K562 (cell line): ENCODE results near the gene SEMA4G. TPM values are rescaled to one million over a fixed set of nuclear protein-coding genes. Genes with fewer than 3 reads are reported as not detected.

Experiments
- ATAC-seq: fragments of 200-7000 bp; cut with Tn5 transposase; 3 replicates; pipeline ENCODE4 v1.9.1; 2020; ENCODE audit warnings: moderate library complexity
- BruUV-seq: library from RNA; stranded (reverse); fragments of 400-500 nt; replicated peaks from 2 replicates; lab custom pipeline; 2021; lab: Mats Ljungman, UMichigan
- CTCF ChIA-PET: fragments of 300-600 bp; formaldehyde crosslinking; extraction: SDS; loops from one replicate; lab custom pipeline; 2021; ENCODE audit warnings: low intra/inter-chr PET ratio; lab: Yijun Ruan, JAX
- POLR2A ChIA-PET: fragments of 300-600, 350-650 bp; sonication (Branson Sonifier 250); formaldehyde crosslinking; extraction: SDS; loops from one replicate; lab custom pipeline; 2021; ENCODE audit warnings: antibody characterized with exemption, inconsistent platforms; lab: Yijun Ruan, JAX
- DNase-seq, 4 experiments: peaks; one replicate each; pipeline versions ENCODE4 v3.0.0 to v3.0.0-alpha.2; 2011 to 2018; ENCODE audit warnings: low spot score in 3 of 4, mixed read lengths in 3 of 4; ENCODE audit errors: extremely low read depth in 1 of 4
- FAIRE-seq: peaks from 2 replicates; lab custom pipeline; 2011; peaks lifted over from hg19 to GRCh38; lab: Jason Lieb, UNC
- H2AFZ ChIP-seq: 2 replicates; pipeline ENCODE4 v1.6.0; 2011; ENCODE audit warnings: low read depth, low read length, control low read depth, inconsistent platforms
- H3K27ac ChIP-seq: fragments of 200-600 bp; 3 replicates; pipeline ENCODE4 v1.8.0; 2011; ENCODE audit warnings: low read depth, mild to moderate bottlenecking, control low read depth, inconsistent platforms, low read length, moderate library complexity, mixed read lengths; ENCODE audit errors: extremely low read depth
- H3K27me3 ChIP-seq, 2 experiments: fragments of 300-600 bp in 1 of 2; 2 replicates in 1 of 2; 3 replicates in 1 of 2; pipeline versions ENCODE4 v1.6.0 to v1.8.0; 2011; ENCODE audit warnings: inconsistent platforms in 2 of 2, low read length in 2 of 2, mild to moderate bottlenecking in 1 of 2, mixed read lengths in 1 of 2, moderate library complexity in 1 of 2; ENCODE audit not compliant: control insufficient read depth in 2 of 2, insufficient read depth in 2 of 2
- H3K36me3 ChIP-seq: fragments of 300-600 bp; 3 replicates; pipeline ENCODE4 v1.8.0; 2011; ENCODE audit warnings: mild to moderate bottlenecking, low read length, inconsistent platforms; ENCODE audit not compliant: control insufficient read depth, insufficient read depth
- H3K4me1 ChIP-seq, 2 experiments: fragments of 200-600 bp in 1 of 2; replicated peaks in 1 of 2; 2 replicates in 1 of 2; 3 replicates in 1 of 2; pipeline versions ENCODE4 v1.5.1 to v1.8.0; 2011; ENCODE audit warnings: inconsistent platforms in 2 of 2, low read length in 2 of 2, mild to moderate bottlenecking in 1 of 2, mixed read lengths in 1 of 2, moderate library complexity in 1 of 2; ENCODE audit not compliant: control insufficient read depth in 2 of 2, insufficient read depth in 2 of 2
- H3K4me2 ChIP-seq: 2 replicates; pipeline ENCODE4 v1.6.1; 2011; ENCODE audit warnings: low read length, control low read depth, inconsistent platforms, mixed read lengths; ENCODE audit not compliant: insufficient read depth
- H3K4me3 ChIP-seq: fragments of 200-600 bp; sonication (generic), shearing (Covaris generic); 2 replicates; pipeline ENCODE4 v1.5.1; 2016; ENCODE audit warnings: control low read depth, inconsistent platforms
- H3K79me2 ChIP-seq: fragments of 200-600 bp; 3 replicates; pipeline ENCODE4 v1.8.0; 2011; ENCODE audit warnings: low read length, inconsistent platforms; ENCODE audit not compliant: control insufficient read depth, insufficient read depth
- H3K9ac ChIP-seq, 2 experiments: 2 replicates each; pipeline versions ENCODE4 v1.6.0 to v1.6.1; 2011; ENCODE audit warnings: low read depth in 2 of 2, low read length in 2 of 2, control low read depth in 1 of 2, inconsistent platforms in 1 of 2, mild to moderate bottlenecking in 1 of 2, mixed read lengths in 1 of 2; ENCODE audit not compliant: insufficient read depth in 1 of 2
- H3K9me1 ChIP-seq: one replicate; pipeline ENCODE4 v1.6.0; 2011; ENCODE audit warnings: inconsistent platforms, mild to moderate bottlenecking, low read length, moderate library complexity; ENCODE audit not compliant: control insufficient read depth, insufficient read depth
- H3K9me3 ChIP-seq: replicated peaks from 2 replicates; pipeline ENCODE4 v1.5.1; 2011; ENCODE audit warnings: low read depth, low read length, inconsistent platforms; ENCODE audit not compliant: control insufficient read depth, insufficient read depth
- H4K20me1 ChIP-seq: replicated peaks from 2 replicates; pipeline ENCODE4 v1.6.1; 2011; ENCODE audit warnings: low read length, inconsistent platforms, mixed read lengths; ENCODE audit not compliant: control insufficient read depth, insufficient read depth
- NFXL1 ChIP-seq: fragments of 450-650 bp; formaldehyde crosslinking; IDR thresholded peaks from 2 replicates; pipeline ENCODE4 v1.4.0; 2021; ENCODE audit warnings: mild to moderate bottlenecking
- RAD21 ChIP-seq, 2 experiments: fragments of 250-450 bp in 1 of 2; fragments of 450-650 bp in 1 of 2; sonication (Bioruptor Pico) in 1 of 2; formaldehyde crosslinking in 1 of 2; IDR thresholded peaks in 1 of 2; conservative IDR thresholded peaks in 1 of 2; 2 replicates each; pipeline versions ENCODE4 v1.4.0 to v1.8.0; 2020 to 2022; ENCODE audit warnings: mild to moderate bottlenecking in 2 of 2, moderate library complexity in 1 of 2
- REST ChIP-seq, 2 experiments: fragments of 450-650 bp; formaldehyde crosslinking in 1 of 2; IDR thresholded peaks; 2 replicates each; pipeline versions ENCODE4 v1.4.0 to v1.6.1; 2014 to 2020; ENCODE audit warnings: mild to moderate bottlenecking in 2 of 2, borderline replicate concordance in 1 of 2, low read depth in 1 of 2
- WGBS: fragments of 100-300 bp; shearing (Covaris generic); methylation state at CpG from one replicate; pipeline ENCODE4 v1.1.6; 2016; ENCODE audit warnings: low coverage, mixed read lengths; ENCODE audit not compliant: insufficient coverage; ENCODE audit errors: missing lambda C conversion rate; 5-methylcytosine and 5-hydroxymethylcytosine counted together
- in situ Hi-C: fragments of 300-500 bp; cut with MboI; formaldehyde crosslinking; loops from 4 replicates; pipeline ENCODE4 v1.15.0; 2018; ENCODE audit warnings: inconsistent platforms, mixed read lengths
- intact Hi-C: fragments of 100-400 bp; cut with micrococcal nuclease; formaldehyde crosslinking; loops from 2 replicates; pipeline ENCODE4 v1.14.2; 2022
- polyA plus RNA-seq, 8 experiments: library from polyadenylated mRNA; depleted of rRNA in 4 of 8; stranded (reverse) in 5 of 8; unstranded in 3 of 8; fragments of >200 nt; fragmentation: Nextera tagmentation in 2 of 8; fragmentation: Illumina TruSeq in 1 of 8; extraction: Ambion mirVana in 2 of 8; extraction: Trizol in 1 of 8; gene quantifications; 2 replicates each; pipeline versions ENCODE4 v1.2.1 to v1.2.3, GENCODE V29; 2011 to 2014; ENCODE audit warnings: inconsistent platforms in 1 of 8, missing spikeins in 1 of 8
- total RNA-seq, 7 experiments: library from RNA; depleted of rRNA in 6 of 7; stranded (reverse); fragments of >200 nt in 6 of 7; fragmentation: Illumina TruSeq in 2 of 7; extraction: Trizol in 2 of 7; gene quantifications; 2 replicates each; pipeline versions ENCODE4 v1.2.1 to v1.2.3, GENCODE V29; 2011 to 2021; ENCODE audit warnings: low replicate concordance in 1 of 7

SEMA4G gene
- total and polyA plus RNA-seq, 9 of the 15 experiments (the other 6 are each of a cell fraction or from before 2014, with no cell fraction given): 0.40 to 7.8 (median 1.8) TPM

GRCh38 chr10:100989088-100989487 lies 19.8 kb downstream of the SEMA4G start:
- Histone ChIP-seq H3K9ac (peak overlapping the region in 1 of 2 experiments; percentile 99; a peak in 2 of 4 replicates), H3K27me3 (no peaks in the 10 kb centered on the region), H3K79me2 (peaks cover 59% of the 10 kb centered on the region), H3K4me3 (peak overlapping the region; percentile 95; the same call in 1 of the 2 replicates), H3K36me3 (peaks cover 66% of the 10 kb centered on the region; the same call in 2 of the 3 replicates), H3K9me1 (no peaks in the 10 kb centered on the region), H2AFZ (no peak overlapping the region), H4K20me1 (peaks cover 6% of the 10 kb centered on the region; the same call in 1 of the 2 replicates), H3K27ac (no peak overlapping the region), H3K4me2 (peak overlapping the region; percentile 97), H3K4me1 (peaks cover 16 to 21% of the 10 kb centered on the region in 2 experiments; a peak in 4 of 5 replicates), H3K9me3 (no peaks in the 10 kb centered on the region)
- BruUV-seq: no TSS peak
- in situ Hi-C loops: loop anchor here (25.0 kb wide), 1 partner anchor 1048 kb away; no protein-coding TSS in a partner anchor
- no peak for TF ChIP-seq NFXL1 (CRISPR knock-in tag)
- 88% methylated on average over 8 of the region's 21 CpGs for WGBS
- intact Hi-C loops: no loop called here
- no peak for DNase-seq
- ChIA-PET POLR2A (interaction anchor here (0.5 to 1.3 kb wide), 2 partner anchors 9 to 82 kb away, joined by 3 to 4 read pairs; no protein-coding TSS in a partner anchor), CTCF (no interaction called here)
- FAIRE-seq: no peak
- no peak for ATAC-seq

- intact Hi-C loops: loop anchor here (1.0 kb wide), 1 partner anchor 20 kb away; no protein-coding TSS in a partner anchor
- TSS peak; percentile 13 for BruUV-seq
- in situ Hi-C loops: loop anchor here (25.0 kb wide), 1 partner anchor 1043 kb away; no protein-coding TSS in a partner anchor
- Histone ChIP-seq H3K79me2 (peaks cover 49% of the 10 kb centered on the region), H3K36me3 (peaks cover 47% of the 10 kb centered on the region; the same call in 2 of the 3 replicates), H3K9me3 (no peaks in the 10 kb centered on the region), H4K20me1 (0 out of 2 replicates have a peak, but pooled peaks cover 4% of the 10 kb centered on the region), H3K9ac (no peak overlapping the region), H3K27me3 (no peaks in the 10 kb centered on the region), H3K27ac (no peak overlapping the region; the same call in 2 of the 3 replicates), H3K9me1 (no peaks in the 10 kb centered on the region), H3K4me2 (no peak overlapping the region), H3K4me1 (peaks cover 22 to 43% of the 10 kb centered on the region in 2 experiments; a peak in 4 of 5 replicates), H2AFZ (no peak overlapping the region), H3K4me3 (no peak overlapping the region)
- ATAC-seq: no peak
- peak; percentile 37 for FAIRE-seq
- DNase-seq: peak in 1 of 4 experiments; percentile 28
- ChIA-PET CTCF (interaction anchor here (0.8 to 9.3 kb wide), 2 partner anchors 19 to 68 kb away, joined by 3 to 150 read pairs; no protein-coding TSS in a partner anchor), POLR2A (interaction anchor here (0.6 to 0.7 kb wide), 2 partner anchors 13 to 218 kb away, joined by 3 to 4 read pairs; no protein-coding TSS in a partner anchor)
- WGBS: 63% methylated on average over 10 of the region's 10 CpGs
- TF ChIP-seq RAD21 (CRISPR knock-in tag; conservative IDR thresholded peaks at IDR 0.05 in 1 of 2, IDR thresholded peaks at IDR 0.05 in 1 of 2) (peak; percentile 59 to 65), REST (IDR thresholded peaks at IDR 0.05; ENCODE audit: borderline replicate concordance) (peak; percentile 58; the same call in 1 of the 2 replicates), REST (CRISPR knock-in tag; IDR thresholded peaks at IDR 0.05; ENCODE audit: low read depth) (no peak)
Measured at GRCh38 chr10:100993986-100994708, 24.8 kb downstream of the SEMA4G start.
